ENCODE data around the gene SLC25A24.

GRCh38 chr1:108149796-108150467, 50.2 kb downstream of the SLC25A24 start:
- TF ChIP-seq EZH2 (IDR thresholded peaks at IDR 0.05; ENCODE audit: borderline replicate concordance, low read length), result no peak
- no peak for TF ChIP-seq CTCF (IDR thresholded peaks at IDR 0.05; ENCODE audit: low read length)

Measured in OCI-LY1 (cell line).